Glomerular visceral epithelial cell (primary cell): ENCODE results near the gene NFATC4.
"Not testable (repeated sequence)": the region's sequence is repeated elsewhere in the genome, so short reads cannot be mapped to it uniquely, and the experiment has no call there.

Experiments used
- DNase-seq: peaks from one replicate; pipeline ENCODE4 v3.0.0-alpha.2; 2016; ENCODE audit errors: extremely low spot score

Gene NFATC4

GRCh38 chr14:24339284-24340151, 28.5 kb upstream of the NFATC4 start, which contains the start of gene RIPK3:
Gene RIPK3, minus strand, starts transcription at chr14:24339991. Its CDS starts 165 bp downstream, at chr14:24339826.
- no peak for DNase-seq

GRCh38 chr14:24340606-24341005, 27.4 kb upstream of the NFATC4 start:
- no peak for DNase-seq

- no peak for DNase-seq
Measured at GRCh38 chr14:24342889-24343288, 25.1 kb upstream of the NFATC4 start.

GRCh38 chr14:24343795-24344660, 24.0 kb upstream of the NFATC4 start:
- no peak for DNase-seq

GRCh38 chr14:24347134-24347533, 20.9 kb upstream of the NFATC4 start:
- no peak for DNase-seq

GRCh38 chr14:24348186-24348585, 19.8 kb upstream of the NFATC4 start:
- DNase-seq = no peak

GRCh38 chr14:24349742-24350141, 18.2 kb upstream of the NFATC4 start:
- no peak for DNase-seq

GRCh38 chr14:24351517-24351916, 16.5 kb upstream of the NFATC4 start:
- no peak for DNase-seq

- no peak for DNase-seq
Measured at GRCh38 chr14:24353559-24354481, 14.2 kb upstream of the NFATC4 start.

- not testable (repeated sequence) for DNase-seq
Measured at GRCh38 chr14:24354482-24354825, 13.5 kb upstream of the NFATC4 start.

GRCh38 chr14:24355009-24355408, 13.0 kb upstream of the NFATC4 start:
- DNase-seq = no peak

- no peak for DNase-seq
Measured at GRCh38 chr14:24356208-24356607, 11.8 kb upstream of the NFATC4 start.

- no peak for DNase-seq
Measured at GRCh38 chr14:24360281-24360680, 7.7 kb upstream of the NFATC4 start.

- DNase-seq = no peak
Measured at GRCh38 chr14:24361326-24361725, 6.7 kb upstream of the NFATC4 start.

- DNase-seq = no peak
Measured at GRCh38 chr14:24362241-24362960, 5.6 kb upstream of the NFATC4 start.

GRCh38 chr14:24363401-24363800, 4.6 kb upstream of the NFATC4 start:
- DNase-seq = no peak

- DNase-seq = no peak
Measured at GRCh38 chr14:24364841-24365240, 3.1 kb upstream of the NFATC4 start.

- peak; percentile 72 for DNase-seq
Measured at GRCh38 chr14:24365600-24366412, 2.2 kb upstream of the NFATC4 start.

GRCh38 chr14:24366413-24366720, 1.6 kb upstream of the NFATC4 start:
- no peak for DNase-seq
